Measurements from ENCODE around the gene RUNX3. TPM values are rescaled to one million over a fixed set of nuclear protein-coding genes. Genes with fewer than 3 reads are reported as not detected.
A peak's percentile ranks its signal among the peaks of the same experiment; 100 is the strongest.

RUNX3 gene
- total RNA-seq, 1 experiment from 2014 or later: 0.33 TPM

DNA sequence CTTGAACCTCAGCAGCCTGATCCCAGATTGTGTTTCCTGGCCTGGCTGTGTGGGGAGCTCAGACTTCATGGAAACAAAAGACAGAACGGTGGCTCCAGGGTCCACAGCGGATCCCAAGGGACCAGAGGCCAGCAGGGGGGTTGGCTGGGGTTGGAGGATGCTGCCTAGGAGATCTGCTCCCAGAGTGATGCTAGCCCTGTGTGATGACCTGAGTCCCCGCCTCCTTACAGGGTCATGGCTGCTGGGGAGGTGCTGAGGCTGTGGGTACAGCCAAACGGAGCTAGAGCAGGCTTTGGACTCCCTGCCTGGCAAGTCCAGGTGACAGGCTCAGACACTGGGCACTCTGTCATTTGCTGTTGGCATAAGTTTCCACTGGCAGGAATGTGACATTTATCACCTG, 11.5 kb upstream of the RUNX3 start:
- no peak overlapping the region for H2BK120ac ChIP-seq (ENCODE audit: low read depth, low read length, poor library complexity, severe bottlenecking)
- no peaks in the 10 kb centered on the region; a peak in 1 of 7 replicates for H3K36me3 Mint-ChIP-seq (ENCODE audit: insufficient read depth in 1 of 3, low read depth in 3 of 3)
- H2BK20ac ChIP-seq (ENCODE audit: low read depth, low read length, poor library complexity, severe bottlenecking): no peak overlapping the region
- H4K20me1 ChIP-seq (ENCODE audit: control insufficient read depth, insufficient read depth, insufficient read length): no peaks in the 10 kb centered on the region
- H3K9ac ChIP-seq (ENCODE audit: extremely low read depth, insufficient read length, low read length): no peak overlapping the region
- H3T11ph ChIP-seq (ENCODE audit: low read length): no peak overlapping the region
- no peak overlapping the region for H4K5ac ChIP-seq (ENCODE audit: insufficient read length, low read depth, low read length)
- H2AFZ ChIP-seq (ENCODE audit: low read length): no peak overlapping the region
- no peak overlapping the region for H3K4ac ChIP-seq (ENCODE audit: low read depth, low read length)
- H3K27me3 Mint-ChIP-seq (ENCODE audit: low read depth): peaks cover 4% of the 10 kb centered on the region
- no peak overlapping the region for H3K23ac ChIP-seq (ENCODE audit: insufficient read length, low read depth, low read length)
- no peak overlapping the region for H2AK5ac ChIP-seq (ENCODE audit: insufficient read length, low read length)
- H3K9me3 Mint-ChIP-seq: peaks cover 0 to 4% of the 10 kb centered on the region in 2 experiments; a peak in 1 of 5 replicates
- no peak overlapping the region for H3K27ac Mint-ChIP-seq
- TF ChIP-seq, protein P1, sequence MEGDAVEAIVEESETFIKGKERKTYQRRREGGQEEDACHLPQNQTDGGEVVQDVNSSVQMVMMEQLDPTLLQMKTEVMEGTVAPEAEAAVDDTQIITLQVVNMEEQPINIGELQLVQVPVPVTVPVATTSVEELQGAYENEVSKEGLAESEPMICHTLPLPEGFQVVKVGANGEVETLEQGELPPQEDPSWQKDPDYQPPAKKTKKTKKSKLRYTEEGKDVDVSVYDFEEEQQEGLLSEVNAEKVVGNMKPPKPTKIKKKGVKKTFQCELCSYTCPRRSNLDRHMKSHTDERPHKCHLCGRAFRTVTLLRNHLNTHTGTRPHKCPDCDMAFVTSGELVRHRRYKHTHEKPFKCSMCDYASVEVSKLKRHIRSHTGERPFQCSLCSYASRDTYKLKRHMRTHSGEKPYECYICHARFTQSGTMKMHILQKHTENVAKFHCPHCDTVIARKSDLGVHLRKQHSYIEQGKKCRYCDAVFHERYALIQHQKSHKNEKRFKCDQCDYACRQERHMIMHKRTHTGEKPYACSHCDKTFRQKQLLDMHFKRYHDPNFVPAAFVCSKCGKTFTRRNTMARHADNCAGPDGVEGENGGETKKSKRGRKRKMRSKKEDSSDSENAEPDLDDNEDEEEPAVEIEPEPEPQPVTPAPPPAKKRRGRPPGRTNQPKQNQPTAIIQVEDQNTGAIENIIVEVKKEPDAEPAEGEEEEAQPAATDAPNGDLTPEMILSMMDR (conservative IDR thresholded peaks at IDR 0.05): no peak
- H3K14ac ChIP-seq (ENCODE audit: insufficient read depth, low read length): peak overlapping the region; percentile 24; the same call in 1 of the 2 replicates
- H2BK5ac ChIP-seq (ENCODE audit: insufficient read length, low read length): no peak overlapping the region
- no peak overlapping the region for H2BK15ac ChIP-seq (ENCODE audit: low read depth, low read length)
- no peaks in the 10 kb centered on the region for H3K23me2 ChIP-seq (ENCODE audit: insufficient read length, low read depth, low read length, poor library complexity, severe bottlenecking)
- no peak overlapping the region for H3K56ac ChIP-seq (ENCODE audit: insufficient read length, low read depth, low read length)
- no peak overlapping the region for H3K4me3 Mint-ChIP-seq
- no peak overlapping the region for H3K18ac ChIP-seq (ENCODE audit: insufficient read length, low read depth, low read length)
- no peak overlapping the region for H4K8ac ChIP-seq (replicated peaks; ENCODE audit: insufficient read length, low read depth, low read length)
- no peak overlapping the region for H4K91ac ChIP-seq (ENCODE audit: insufficient read length, low read depth, low read length)
- no peak overlapping the region for H2BK12ac ChIP-seq (ENCODE audit: insufficient read length, low read depth, low read length)
- no peaks in the 10 kb centered on the region for H3K9me3 ChIP-seq (ENCODE audit: control insufficient read depth, low read depth, low read length)
- no peak for DNase-seq
- H3K4me1 Mint-ChIP-seq: peaks cover 17 to 27% of the 10 kb centered on the region in 2 experiments
- no peaks in the 10 kb centered on the region for H3K4me1 ChIP-seq (ENCODE audit: insufficient read depth, low read length)
- WGBS (ENCODE audit: extremely low coverage, insufficient read length, low lambda C conversion rate): no CpG with 5 or more reads among the region's 4 CpGs
- H3K79me1 ChIP-seq (ENCODE audit: insufficient read depth, low read depth, low read length, poor library complexity, severe bottlenecking): no peaks in the 10 kb centered on the region
- no peak overlapping the region for H3K4me2 ChIP-seq (ENCODE audit: insufficient read depth, insufficient read length, low read length)
- H3K27ac ChIP-seq (ENCODE audit: insufficient read length, low read depth, low read length): no peak overlapping the region
- H3K27me3 ChIP-seq (ENCODE audit: insufficient read depth, low read length): no peaks in the 10 kb centered on the region
- H3K79me2 ChIP-seq (ENCODE audit: insufficient read depth, low read length): no peaks in the 10 kb centered on the region

Data from H9 (cell line).